ENCODE data around the gene CD180. TPM values are rescaled to one million over a fixed set of nuclear protein-coding genes. Genes with fewer than 3 reads are reported as not detected.

The CD180 gene
- total and polyA plus RNA-seq, 2 donors (not counting 3 experiments of a cell fraction or from before 2014, with no cell fraction given), result not detected

DNA sequence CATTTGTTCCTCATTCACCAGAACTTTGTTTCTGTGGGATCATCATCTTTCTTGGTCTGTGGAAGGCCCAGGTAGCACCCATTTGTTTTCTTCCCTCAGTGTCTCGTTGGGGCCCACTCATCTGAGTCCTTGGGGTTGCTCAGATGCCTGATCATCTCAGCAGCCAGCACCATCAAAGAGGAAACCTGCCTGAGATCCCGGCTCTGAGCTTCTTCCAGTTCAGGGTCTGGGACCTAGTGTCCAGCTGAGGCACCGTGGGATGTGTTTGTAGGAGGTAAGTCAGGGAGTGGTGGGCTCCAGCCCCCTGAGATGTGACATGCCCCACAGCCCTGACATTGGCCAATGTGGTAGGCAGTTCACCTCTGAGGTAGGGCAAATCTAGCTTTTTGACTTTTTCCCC lies 9.4 kb upstream of the CD180 start:
- TF ChIP-seq FOS (IDR thresholded peaks at IDR 0.05; ENCODE audit: borderline replicate concordance, insufficient read depth, low read length), result no peak
- no peak for TF ChIP-seq MAX (IDR thresholded peaks at IDR 0.05; ENCODE audit: insufficient read depth, insufficient read length)
- TF ChIP-seq GATA2 (IDR thresholded peaks at IDR 0.05; ENCODE audit: insufficient read depth, insufficient read length, low read depth, low read length), result no peak
- no peak for TF ChIP-seq MYC (IDR thresholded peaks at IDR 0.05; ENCODE audit: low read depth, low read length)
- TF ChIP-seq EZH2 (IDR thresholded peaks at IDR 0.05; ENCODE audit: borderline replicate concordance, low read depth, low read length, severe bottlenecking), result no peak
- no peak for TF ChIP-seq JUN (IDR thresholded peaks at IDR 0.05; ENCODE audit: borderline replicate concordance, insufficient read depth, insufficient read length, low read depth)
- no peak for TF ChIP-seq POLR2A (IDR thresholded peaks at IDR 0.05; ENCODE audit: low read depth, low read length)
- no peak for TF ChIP-seq POLR2AphosphoS5 (IDR thresholded peaks at IDR 0.05; ENCODE audit: insufficient read depth, low read depth, low read length)
- H2AFZ ChIP-seq (ENCODE audit: low read depth, low read length), result no peak overlapping the region
- intact Hi-C loops (cut with micrococcal nuclease) (no loop called here), dilution Hi-C loops (cut with MboI; ENCODE audit: extremely low pct_ligation_motif_present, low sequenced_read_pairs) (no loop called here)
- H3K79me2 ChIP-seq (ENCODE audit: control insufficient read depth, insufficient read depth, low read length), result no peaks in the 10 kb centered on the region
- ChIA-PET CTCF (interaction anchor here (1.5 to 7.9 kb wide), 5 partner anchors 41 to 1047 kb away, joined by 5 to 126 read pairs (median 22); no protein-coding TSS in a partner anchor), POLR2A (no interaction called here)
- no TSS peak for BruUV-seq (replicated peaks)
- no peak overlapping the region for H3K4me2 ChIP-seq (ENCODE audit: insufficient read depth, low read length)
- H3K9me1 ChIP-seq (replicated peaks; ENCODE audit: control insufficient read depth, extremely low read depth, insufficient read depth, low read length), result no peaks in the 10 kb centered on the region
- no peaks in the 10 kb centered on the region for H3K27me3 ChIP-seq (ENCODE audit: control insufficient read depth in 2 of 2, insufficient read depth in 2 of 2, low read length in 2 of 2)
- no peak overlapping the region for H3K27ac ChIP-seq (ENCODE audit: insufficient read depth, low read depth, low read length)
- H3K9me3 ChIP-seq (replicated peaks; ENCODE audit: control insufficient read depth, insufficient read depth, low read length), result no peaks in the 10 kb centered on the region
- FAIRE-seq, result no peak
- no peak for DNase-seq (ENCODE audit: low read depth, low spot score)
- H3K4me3 ChIP-seq (replicated peaks in 1 of 3; ENCODE audit: insufficient read depth in 1 of 3, low read depth in 1 of 3, low read length in 3 of 3), result no peak overlapping the region
- H3K36me3 ChIP-seq (ENCODE audit: control insufficient read depth in 2 of 2, extremely low read depth in 1 of 2, insufficient read depth in 2 of 2, low read length in 2 of 2), result no peaks in the 10 kb centered on the region
- peaks cover 3% of the 10 kb centered on the region for H3K4me1 ChIP-seq (ENCODE audit: control insufficient read depth, extremely low read depth, insufficient read depth, low read length)
- no peaks in the 10 kb centered on the region for H4K20me1 ChIP-seq (replicated peaks; ENCODE audit: control insufficient read depth, extremely low read depth, insufficient read depth, low read length)
- H3K9ac ChIP-seq (replicated peaks; ENCODE audit: extremely low read depth, insufficient read depth, low read length), result no peak overlapping the region

GRCh38 chr5:67204821-67205220 lies 8.2 kb upstream of the CD180 start:
- FAIRE-seq (no peak), DNase-seq (ENCODE audit: low read depth, low spot score) (no peak)
- Histone ChIP-seq H3K9me1 (replicated peaks; ENCODE audit: control insufficient read depth, extremely low read depth, insufficient read depth, low read length) (no peaks in the 10 kb centered on the region), H3K9me3 (replicated peaks; ENCODE audit: control insufficient read depth, insufficient read depth, low read length) (no peaks in the 10 kb centered on the region), H3K27me3 (ENCODE audit: control insufficient read depth in 2 of 2, insufficient read depth in 2 of 2, low read length in 2 of 2) (no peaks in the 10 kb centered on the region), H3K36me3 (ENCODE audit: control insufficient read depth in 2 of 2, extremely low read depth in 1 of 2, insufficient read depth in 2 of 2, low read length in 2 of 2) (no peaks in the 10 kb centered on the region), H3K27ac (ENCODE audit: insufficient read depth, low read depth, low read length) (no peak overlapping the region), H3K79me2 (ENCODE audit: control insufficient read depth, insufficient read depth, low read length) (no peaks in the 10 kb centered on the region), H3K4me3 (replicated peaks in 1 of 3; ENCODE audit: insufficient read depth in 1 of 3, low read depth in 1 of 3, low read length in 3 of 3) (no peak overlapping the region), H3K4me2 (ENCODE audit: insufficient read depth, low read length) (no peak overlapping the region), H4K20me1 (replicated peaks; ENCODE audit: control insufficient read depth, extremely low read depth, insufficient read depth, low read length) (no peaks in the 10 kb centered on the region), H2AFZ (ENCODE audit: low read depth, low read length) (no peak overlapping the region), H3K4me1 (ENCODE audit: control insufficient read depth, extremely low read depth, insufficient read depth, low read length) (peaks cover 5% of the 10 kb centered on the region), H3K9ac (replicated peaks; ENCODE audit: extremely low read depth, insufficient read depth, low read length) (no peak overlapping the region)
- intact Hi-C loops (cut with micrococcal nuclease), result no loop called here
- TF ChIP-seq MYC (IDR thresholded peaks at IDR 0.05; ENCODE audit: low read depth, low read length) (no peak), GATA2 (IDR thresholded peaks at IDR 0.05; ENCODE audit: insufficient read depth, insufficient read length, low read depth, low read length) (no peak), POLR2A (IDR thresholded peaks at IDR 0.05; ENCODE audit: low read depth, low read length) (no peak), EZH2 (IDR thresholded peaks at IDR 0.05; ENCODE audit: borderline replicate concordance, low read depth, low read length, severe bottlenecking) (no peak), MAX (IDR thresholded peaks at IDR 0.05; ENCODE audit: insufficient read depth, insufficient read length) (no peak), JUN (IDR thresholded peaks at IDR 0.05; ENCODE audit: borderline replicate concordance, insufficient read depth, insufficient read length, low read depth) (no peak), FOS (IDR thresholded peaks at IDR 0.05; ENCODE audit: borderline replicate concordance, insufficient read depth, low read length) (no peak), POLR2AphosphoS5 (IDR thresholded peaks at IDR 0.05; ENCODE audit: insufficient read depth, low read depth, low read length) (no peak)
- TF ChIP-seq, protein P1, sequence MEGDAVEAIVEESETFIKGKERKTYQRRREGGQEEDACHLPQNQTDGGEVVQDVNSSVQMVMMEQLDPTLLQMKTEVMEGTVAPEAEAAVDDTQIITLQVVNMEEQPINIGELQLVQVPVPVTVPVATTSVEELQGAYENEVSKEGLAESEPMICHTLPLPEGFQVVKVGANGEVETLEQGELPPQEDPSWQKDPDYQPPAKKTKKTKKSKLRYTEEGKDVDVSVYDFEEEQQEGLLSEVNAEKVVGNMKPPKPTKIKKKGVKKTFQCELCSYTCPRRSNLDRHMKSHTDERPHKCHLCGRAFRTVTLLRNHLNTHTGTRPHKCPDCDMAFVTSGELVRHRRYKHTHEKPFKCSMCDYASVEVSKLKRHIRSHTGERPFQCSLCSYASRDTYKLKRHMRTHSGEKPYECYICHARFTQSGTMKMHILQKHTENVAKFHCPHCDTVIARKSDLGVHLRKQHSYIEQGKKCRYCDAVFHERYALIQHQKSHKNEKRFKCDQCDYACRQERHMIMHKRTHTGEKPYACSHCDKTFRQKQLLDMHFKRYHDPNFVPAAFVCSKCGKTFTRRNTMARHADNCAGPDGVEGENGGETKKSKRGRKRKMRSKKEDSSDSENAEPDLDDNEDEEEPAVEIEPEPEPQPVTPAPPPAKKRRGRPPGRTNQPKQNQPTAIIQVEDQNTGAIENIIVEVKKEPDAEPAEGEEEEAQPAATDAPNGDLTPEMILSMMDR (IDR thresholded peaks at IDR 0.05; ENCODE audit: extremely low read depth in 1 of 2, insufficient read depth in 1 of 2, low read depth in 1 of 2, low read length in 2 of 2), result no peak
- dilution Hi-C loops (cut with MboI; ENCODE audit: extremely low pct_ligation_motif_present, low sequenced_read_pairs), result no loop called here
- POLR2A ChIA-PET, result no interaction called here
- CTCF ChIA-PET, result interaction anchor here (1.0 to 7.9 kb wide), 4 partner anchors 9 to 1067 kb away, joined by 3 to 126 read pairs (median 3); no protein-coding TSS in a partner anchor
- no TSS peak for BruUV-seq (replicated peaks)
